GM21367 (cell line): ENCODE measurements around the gene VRK3.
A peak's percentile ranks its signal among the peaks of the same experiment; 100 is the strongest.
"Not testable (repeated sequence)": the region's sequence is repeated elsewhere in the genome, so short reads cannot be mapped to it uniquely, and the experiment has no call there.

Experiments used
- ATAC-seq: cut with Tn5 transposase; IDR thresholded peaks from one replicate; pipeline ENCODE4 v1.9.1; 2021; ENCODE audit not compliant: unreplicated experiment

VRK3 gene

GRCh38 chr19:50025022-50025793 is at the start of gene VRK3:
Gene VRK3, minus strand, starts transcription at chr19:50025372. Its CDS starts 9,210 bp downstream, at chr19:50016162.
- ATAC-seq: peak; percentile 77

- ATAC-seq: not testable (repeated sequence)
Measured at GRCh38 chr19:50068382-50068781, 43.2 kb upstream of the VRK3 start.

- no peak for ATAC-seq
Measured at GRCh38 chr19:50067575-50067974, 42.4 kb upstream of the VRK3 start.

GRCh38 chr19:50065938-50066337 is 40.8 kb upstream of the VRK3 start:
- no peak for ATAC-seq

GRCh38 chr19:50061650-50062049 is 36.5 kb upstream of the VRK3 start:
- no peak for ATAC-seq

GRCh38 chr19:50060107-50060506 is 34.9 kb upstream of the VRK3 start:
- no peak for ATAC-seq

- no peak for ATAC-seq
Measured at GRCh38 chr19:50059045-50059444, 33.9 kb upstream of the VRK3 start.

GRCh38 chr19:50058425-50058824 is 33.3 kb upstream of the VRK3 start:
- ATAC-seq: no peak

GRCh38 chr19:50053119-50053518 is 27.9 kb upstream of the VRK3 start:
- ATAC-seq: no peak

- ATAC-seq: no peak
Measured at GRCh38 chr19:50051964-50052363, 26.8 kb upstream of the VRK3 start.

- not testable (repeated sequence) for ATAC-seq
Measured at GRCh38 chr19:50051228-50051895, 26.2 kb upstream of the VRK3 start.

GRCh38 chr19:50050406-50051227 is 25.4 kb upstream of the VRK3 start:
- no peak for ATAC-seq

GRCh38 chr19:50047671-50048070 is 22.5 kb upstream of the VRK3 start:
- no peak for ATAC-seq

GRCh38 chr19:50046649-50047503 is 21.7 kb upstream of the VRK3 start:
- ATAC-seq: no peak

- no peak for ATAC-seq
Measured at GRCh38 chr19:50044922-50045321, 19.8 kb upstream of the VRK3 start.

- ATAC-seq: no peak
Measured at GRCh38 chr19:50043967-50044366, 18.8 kb upstream of the VRK3 start.

GRCh38 chr19:50042363-50043024 is 17.3 kb upstream of the VRK3 start:
- ATAC-seq: no peak

GRCh38 chr19:50040967-50041366 is 15.8 kb upstream of the VRK3 start:
- no peak for ATAC-seq

GRCh38 chr19:50039968-50040367 is 14.8 kb upstream of the VRK3 start:
- no peak for ATAC-seq

GRCh38 chr19:50036908-50037307 is 11.7 kb upstream of the VRK3 start:
- ATAC-seq: no peak
